Measurements from ENCODE around the gene TMPRSS3.
A peak's percentile ranks its signal among the peaks of the same experiment; 100 is the strongest.

The TMPRSS3 gene

DNA sequence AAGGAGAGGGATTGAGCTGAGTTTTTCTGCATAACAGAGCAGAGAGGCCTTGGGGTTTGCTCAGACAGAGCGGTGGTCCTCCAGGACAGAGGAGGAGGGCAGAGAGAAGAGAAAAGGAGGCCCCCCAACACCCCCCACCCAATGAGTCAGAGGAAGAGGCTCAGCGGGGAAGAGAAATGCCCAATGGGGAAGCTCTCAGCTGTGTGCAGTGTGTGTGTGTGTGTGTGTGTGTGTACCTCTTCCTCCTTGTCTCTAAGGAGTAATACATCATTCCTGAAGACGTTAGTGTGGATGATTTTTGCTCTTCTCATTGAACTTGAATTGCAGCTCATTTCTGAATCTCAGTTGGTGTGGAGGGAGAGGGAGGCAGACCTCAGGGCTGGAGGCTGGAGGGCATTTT, 8.7 kb downstream of the TMPRSS3 start:
- DNase-seq, result peak; percentile 46

- no peak for DNase-seq
Measured at GRCh38 chr21:42386034-42386591, 9.7 kb downstream of the TMPRSS3 start.

- no peak for DNase-seq
Measured at GRCh38 chr21:42385619-42386018, 10.2 kb downstream of the TMPRSS3 start.

- DNase-seq, result no peak
Measured at GRCh38 chr21:42384989-42385388, 10.9 kb downstream of the TMPRSS3 start.

DNA sequence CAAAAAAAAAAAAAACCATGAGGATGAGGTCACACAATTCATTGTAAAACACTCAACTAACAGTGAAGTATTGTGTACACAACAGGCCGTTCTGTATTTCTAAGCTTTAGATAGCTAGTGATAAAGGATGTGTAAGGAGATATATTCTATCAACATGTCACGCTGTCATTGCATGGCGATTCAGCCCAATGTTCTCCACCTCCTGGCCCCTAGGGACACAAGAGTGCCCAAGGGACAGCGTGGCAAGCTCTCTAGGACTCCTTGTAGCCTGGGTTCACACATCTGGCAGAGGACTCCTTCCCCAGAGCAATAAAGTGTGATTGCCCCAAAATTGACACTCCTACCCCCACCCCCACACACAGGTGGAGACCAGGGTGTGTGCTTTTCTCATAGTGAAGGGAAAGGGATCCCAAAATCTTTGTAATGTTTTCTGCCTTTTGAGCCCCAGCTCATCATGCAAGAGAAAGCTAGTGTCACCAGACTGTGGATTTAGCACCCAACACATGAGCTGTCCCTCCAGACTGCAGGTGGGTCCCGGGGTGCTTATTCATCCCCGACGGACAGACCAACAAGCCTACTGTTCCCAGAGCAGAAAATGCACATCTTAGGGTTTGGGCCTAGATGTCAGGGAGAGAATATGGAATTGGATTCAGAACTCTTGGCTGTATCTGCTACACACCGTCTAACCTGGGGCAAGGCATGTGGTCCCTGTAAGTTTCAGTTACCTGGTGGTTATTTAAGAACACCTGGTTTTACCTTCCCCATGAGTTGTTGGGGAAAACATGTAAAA, 11.5 kb downstream of the TMPRSS3 start:
- no peak for DNase-seq

DNA sequence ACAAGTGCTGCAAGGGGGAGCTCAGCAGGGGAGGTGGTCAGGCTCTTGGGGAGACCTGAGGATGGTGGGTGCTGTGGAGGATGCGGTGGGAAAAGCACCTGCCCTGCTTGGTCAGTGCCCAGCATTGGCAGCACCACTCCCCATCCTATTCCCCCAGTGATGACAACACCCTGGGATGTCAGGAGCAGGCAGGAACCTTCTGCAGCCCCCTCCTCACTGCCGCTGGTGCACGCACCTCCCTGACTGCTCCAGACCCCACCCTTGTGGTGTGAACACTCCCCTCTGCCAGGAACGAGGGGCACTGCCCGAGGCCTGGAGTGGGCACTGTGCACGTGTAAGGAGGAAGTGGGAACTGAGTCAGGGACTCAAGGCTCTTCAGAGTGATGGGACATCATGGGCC, 12.5 kb downstream of the TMPRSS3 start:
- no peak for DNase-seq

- DNase-seq, result no peak
Measured at GRCh38 chr21:42382915-42383314, 12.9 kb downstream of the TMPRSS3 start.

GRCh38 chr21:42381347-42381984, 14.4 kb downstream of the TMPRSS3 start:
- DNase-seq, result no peak

DNA sequence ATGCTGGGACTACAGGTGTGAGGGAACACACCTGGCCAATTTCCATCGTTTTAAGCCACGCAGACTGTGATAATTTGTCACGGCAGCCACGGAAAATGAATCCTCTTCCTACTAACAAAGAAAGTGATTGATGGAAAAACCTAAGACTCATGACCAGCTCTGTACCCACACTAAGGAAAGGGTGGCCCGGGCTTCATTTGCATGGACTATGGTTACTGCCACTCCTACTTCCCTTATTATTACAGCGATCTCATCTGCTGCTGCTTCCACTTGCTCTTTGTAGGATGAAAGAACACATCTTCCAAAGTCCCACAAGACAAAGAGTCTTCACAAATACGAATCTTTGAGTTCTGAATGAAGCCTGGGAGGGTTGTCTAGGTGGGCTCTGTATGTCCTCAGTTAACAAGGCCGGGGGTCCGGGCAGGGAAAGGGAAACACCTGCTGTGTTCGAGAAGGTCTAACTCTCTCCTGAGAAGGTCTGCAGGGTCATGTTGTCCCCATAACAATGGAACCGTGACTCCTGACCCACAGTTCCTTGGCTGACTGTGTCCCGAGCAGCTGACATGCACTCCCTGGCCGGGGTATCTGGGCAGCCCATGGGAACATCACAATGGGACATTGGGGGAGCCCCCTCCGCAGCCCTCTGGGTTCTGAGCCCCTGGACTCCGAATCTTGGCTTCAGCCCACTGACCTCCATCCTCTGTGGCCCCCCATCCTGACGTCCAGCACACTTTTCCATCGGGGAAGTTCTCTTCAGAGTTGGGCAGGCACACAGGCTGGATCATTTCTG, 16.2 kb downstream of the TMPRSS3 start:
- no peak for DNase-seq

GRCh38 chr21:42378418-42378817, 17.4 kb downstream of the TMPRSS3 start:
- DNase-seq, result no peak

DNA sequence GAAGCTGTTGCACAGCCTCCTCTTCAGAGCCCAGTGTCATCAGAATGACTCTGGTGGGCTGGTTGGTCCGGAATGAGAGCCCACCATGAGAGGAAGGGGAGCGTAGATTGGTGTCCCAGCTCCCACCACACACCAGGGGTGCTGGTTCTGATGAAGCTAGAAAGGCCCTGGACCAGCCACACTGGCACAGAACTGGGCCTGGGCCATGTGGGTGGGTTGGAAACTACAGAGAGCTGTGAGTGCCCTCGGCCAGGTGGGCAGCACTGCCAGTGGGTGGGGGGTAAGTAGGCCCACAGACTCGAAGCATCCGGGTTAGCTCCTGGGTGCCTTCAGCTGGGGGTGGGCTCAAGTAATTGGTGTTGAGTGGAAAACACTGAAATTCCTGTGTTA, 17.9 kb downstream of the TMPRSS3 start:
- DNase-seq, result no peak

DNA sequence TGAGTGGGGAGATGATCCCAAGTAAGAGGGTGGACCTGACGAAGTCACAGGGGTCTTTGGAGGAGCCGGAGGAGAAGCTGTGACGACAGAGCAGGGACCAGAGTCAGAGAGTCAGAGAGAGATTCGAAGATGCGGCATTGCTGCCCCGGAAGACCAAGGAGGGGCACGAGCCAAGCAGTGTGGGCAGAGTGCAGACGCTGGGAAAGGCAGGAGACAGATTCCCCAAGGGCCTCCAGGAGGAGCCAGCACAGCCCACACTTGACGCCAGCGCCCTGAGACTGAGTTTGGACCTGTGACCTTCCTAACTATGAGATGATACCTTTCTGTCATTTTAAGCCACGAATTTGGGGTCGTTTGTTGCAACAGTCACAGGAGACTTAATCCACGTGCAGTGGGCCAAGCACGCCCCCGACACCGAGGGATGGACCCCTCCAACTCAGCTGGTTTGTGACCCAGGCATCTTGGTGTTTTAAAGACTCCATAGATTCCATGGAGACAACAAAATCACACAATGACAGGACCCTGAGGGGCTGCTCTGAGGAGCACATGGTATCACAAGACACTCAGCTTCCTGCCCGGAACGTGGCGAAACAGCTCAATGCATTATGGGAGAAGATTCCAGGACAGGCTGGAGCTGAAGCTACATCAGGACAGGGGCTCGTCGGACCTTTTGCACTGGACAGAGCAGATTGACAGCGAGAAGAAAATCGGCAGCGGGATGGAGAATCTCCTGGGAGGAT, 18.5 kb downstream of the TMPRSS3 start:
- DNase-seq, result no peak

GRCh38 chr21:42376338-42376982, 19.4 kb downstream of the TMPRSS3 start:
- DNase-seq, result no peak

- DNase-seq, result no peak
Measured at GRCh38 chr21:42375966-42376337, 19.9 kb downstream of the TMPRSS3 start.

- DNase-seq, result no peak
Measured at GRCh38 chr21:42375506-42375905, 20.3 kb downstream of the TMPRSS3 start.

DNA sequence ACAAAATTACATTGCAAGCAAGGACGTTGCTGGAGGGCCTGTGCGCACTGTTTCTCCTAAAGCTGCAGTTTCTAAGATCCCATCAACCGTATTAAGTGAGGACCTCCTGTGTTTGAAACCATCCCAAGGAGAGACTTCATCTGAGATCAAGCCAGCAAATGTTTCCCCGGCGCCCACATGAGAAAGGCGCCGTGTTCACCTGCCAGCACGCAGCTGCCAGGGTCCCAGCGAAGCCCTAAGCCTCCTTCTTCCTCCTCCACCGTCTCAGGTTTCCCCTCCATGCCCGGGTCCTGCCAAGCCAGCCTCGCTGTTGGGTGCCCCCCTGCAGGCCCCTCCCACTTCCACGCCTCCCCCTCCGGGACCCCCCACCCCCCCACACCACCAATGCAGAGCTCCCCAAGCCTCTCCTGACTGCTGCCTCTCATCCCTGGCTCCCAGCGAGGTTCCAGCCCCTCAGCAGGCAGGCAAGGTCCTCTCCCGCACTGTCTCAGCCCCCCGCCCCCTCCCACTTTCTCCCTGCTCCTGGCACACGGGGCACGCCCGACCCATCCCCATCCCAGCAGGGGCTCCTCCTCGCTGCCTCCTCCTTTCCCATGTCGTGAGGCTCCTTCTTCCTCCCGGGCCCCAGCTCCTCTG, 20.9 kb downstream of the TMPRSS3 start:
- DNase-seq, result no peak

- DNase-seq, result no peak
Measured at GRCh38 chr21:42374457-42374856, 21.4 kb downstream of the TMPRSS3 start.

DNA sequence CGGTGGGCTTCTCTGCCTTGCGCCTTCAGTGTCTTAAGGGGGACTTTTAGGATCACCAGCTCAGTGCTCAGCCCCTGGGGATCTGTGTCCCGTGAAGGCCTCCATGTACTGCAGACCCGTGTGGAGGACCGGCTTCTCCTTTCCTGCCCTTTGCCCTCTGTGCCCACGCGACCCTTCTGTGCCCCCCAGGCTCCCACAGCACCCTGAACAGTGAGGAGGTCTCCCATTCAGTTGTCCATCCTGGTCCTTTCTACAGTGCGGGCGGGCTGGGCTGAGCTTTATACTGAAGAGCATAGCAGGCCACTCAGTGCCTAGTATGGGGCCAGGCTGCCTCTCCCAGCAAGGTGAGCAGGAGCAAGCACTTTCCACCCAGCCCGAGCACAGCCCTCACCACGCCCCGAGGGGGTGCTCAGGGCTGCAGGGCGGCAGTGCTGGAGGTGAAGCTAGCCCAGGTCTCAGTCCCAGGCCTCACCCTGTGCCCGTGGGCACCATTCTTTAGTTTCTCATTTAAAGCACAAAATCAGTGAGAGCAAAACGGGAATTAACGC, 21.9 kb downstream of the TMPRSS3 start:
- DNase-seq, result no peak

GRCh38 chr21:42373196-42373907, 22.5 kb downstream of the TMPRSS3 start:
- no peak for DNase-seq

DNA sequence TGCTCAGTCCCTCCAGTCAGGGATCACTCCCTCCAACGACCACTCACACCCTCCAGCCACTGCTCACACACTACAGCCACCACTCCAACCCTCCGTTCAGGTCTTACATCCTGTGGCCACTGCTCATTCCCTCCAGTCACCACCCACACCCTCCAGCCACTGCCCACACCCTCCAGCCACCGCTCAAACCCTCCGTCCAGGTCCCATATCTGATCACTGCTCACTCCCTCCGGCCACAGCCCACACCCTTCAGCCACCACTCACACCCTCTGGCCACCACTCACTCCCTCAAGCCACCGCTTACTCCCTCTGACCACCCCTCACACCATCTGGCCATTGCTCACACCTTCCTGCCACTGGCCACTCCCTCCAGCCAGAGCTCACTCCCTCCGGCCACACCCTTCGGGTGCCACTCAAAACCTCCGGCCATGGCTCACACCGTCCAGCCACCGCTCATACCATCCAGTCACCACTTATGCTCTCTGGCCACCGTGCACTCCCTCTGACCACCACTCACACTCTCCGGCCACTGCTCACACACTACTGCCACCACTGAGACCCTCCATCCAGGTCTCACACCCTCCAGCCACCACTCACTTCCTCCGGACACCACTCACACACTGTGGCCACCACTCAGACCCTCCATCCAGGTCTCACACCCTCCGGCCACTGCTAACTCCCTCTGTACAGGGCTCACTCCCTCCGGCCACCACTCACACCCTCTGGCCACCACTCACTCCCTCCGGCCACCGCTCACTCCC, 24.8 kb downstream of the TMPRSS3 start:
- no peak for DNase-seq
